Stimulated activated CD4-positive, alpha-beta T cell treated with anti-CD3 and anti-CD28 coated beads, Interleukin-1b, Interleukin-23, amount 100 ng/mL, for 24 hours (primary cell): ENCODE measurements around the gene TCF7L2.

Experiments
- DNase-seq, 4 experiments: peaks; one replicate each; pipeline ENCODE4 v3.0.0-alpha.2; 2020; ENCODE audit warnings: low read depth in 4 of 4, low spot score in 1 of 4

TCF7L2 gene

DNA sequence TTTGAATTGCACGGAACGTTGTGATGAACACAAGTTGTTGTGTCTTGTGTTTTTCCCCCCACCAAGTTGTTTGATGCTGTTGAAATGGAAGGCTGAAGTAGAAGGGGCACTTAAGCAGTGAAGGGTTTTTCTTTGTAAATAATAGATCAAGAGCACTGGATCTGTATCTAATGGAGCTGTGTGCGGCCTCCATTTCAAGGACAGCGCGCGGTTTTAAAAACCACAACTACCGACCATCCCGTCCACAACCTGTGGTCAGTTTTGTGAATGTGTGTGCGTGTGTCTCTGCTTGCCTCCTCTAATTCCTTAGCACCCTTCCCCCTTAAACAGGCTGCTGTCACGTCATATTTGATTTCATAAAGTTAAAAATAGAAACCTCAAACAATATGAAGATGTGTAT lies 165.5 kb downstream of the TCF7L2 start:
- DNase-seq = no peak

DNA sequence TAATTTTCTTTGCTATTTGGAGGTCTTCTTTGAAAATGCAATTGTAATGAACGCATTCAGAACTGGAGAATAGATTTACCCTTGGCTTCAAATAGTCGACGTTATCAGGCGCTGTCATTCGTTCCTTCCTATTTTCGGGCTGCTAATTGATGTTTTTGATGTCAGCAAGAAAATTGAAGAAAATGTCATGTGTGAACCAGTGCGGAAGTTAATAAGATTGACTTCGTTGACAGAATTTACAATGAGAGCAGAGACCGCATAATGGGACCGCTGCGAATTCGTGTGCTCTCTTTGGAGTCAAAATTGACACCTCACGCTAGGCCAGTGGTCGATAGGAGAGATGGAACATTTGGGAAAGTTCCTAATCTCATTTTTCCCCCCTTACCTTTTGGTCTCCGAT lies 168.8 kb downstream of the TCF7L2 start:
- DNase-seq = no peak

DNA sequence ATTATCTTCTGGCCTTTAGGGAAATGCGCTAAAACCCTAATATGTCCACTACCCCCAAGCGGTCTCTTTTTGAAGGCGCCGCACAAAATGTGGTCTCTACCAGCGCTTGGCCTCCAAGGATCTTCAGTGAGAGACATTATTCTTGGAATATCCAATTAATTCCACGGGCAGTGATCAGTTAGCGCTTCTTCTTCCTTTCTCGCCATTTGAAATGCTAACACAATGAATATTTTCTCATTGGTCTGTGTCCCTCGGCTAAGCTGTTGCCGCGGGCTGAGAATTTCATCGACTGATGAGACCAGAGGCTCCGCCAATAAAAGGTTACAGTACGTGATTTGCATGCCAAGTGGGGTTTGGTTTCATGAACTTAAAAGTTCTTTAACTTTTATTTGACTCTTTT lies 169.8 kb downstream of the TCF7L2 start:
- no peak for DNase-seq

DNA sequence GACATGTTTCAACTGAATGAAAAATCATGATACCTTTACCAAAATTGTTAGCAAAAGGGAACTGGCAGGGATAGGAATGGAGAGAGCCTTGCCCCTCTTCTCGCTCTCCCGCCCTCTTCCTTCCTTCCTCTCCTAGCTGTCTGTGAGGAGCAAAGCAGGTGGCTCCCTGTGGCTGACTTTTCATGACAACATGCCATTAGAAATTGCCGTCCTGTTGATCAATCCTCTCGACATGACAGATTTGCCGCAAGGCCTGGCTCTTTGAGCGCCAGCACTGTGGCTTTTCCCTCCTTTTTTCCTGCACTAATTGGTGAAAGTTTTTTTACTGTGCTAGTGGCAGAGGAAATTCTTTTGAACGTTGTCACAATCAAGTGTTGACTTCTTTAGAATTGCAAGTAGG lies 171.1 kb downstream of the TCF7L2 start:
- DNase-seq = no peak

DNA sequence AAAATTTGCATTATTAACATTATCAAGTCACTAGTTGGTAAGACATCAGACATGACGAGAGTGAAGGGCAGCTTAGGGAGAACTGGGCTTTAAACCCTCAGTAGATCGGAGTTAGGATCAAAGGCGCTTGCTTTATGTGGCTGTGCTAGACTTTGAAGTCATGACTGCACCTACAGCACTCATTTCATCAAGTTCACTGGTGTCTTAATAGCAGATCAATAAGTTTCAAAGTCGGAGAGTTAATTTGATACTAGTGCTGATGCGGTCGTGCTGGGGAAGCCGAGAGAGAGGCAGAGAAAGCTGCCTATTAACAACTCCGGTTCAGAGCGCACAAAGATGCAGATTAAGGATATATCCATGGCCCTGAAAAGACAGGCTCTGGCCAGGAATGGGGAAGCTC lies 172.9 kb downstream of the TCF7L2 start:
- DNase-seq = no peak

DNA sequence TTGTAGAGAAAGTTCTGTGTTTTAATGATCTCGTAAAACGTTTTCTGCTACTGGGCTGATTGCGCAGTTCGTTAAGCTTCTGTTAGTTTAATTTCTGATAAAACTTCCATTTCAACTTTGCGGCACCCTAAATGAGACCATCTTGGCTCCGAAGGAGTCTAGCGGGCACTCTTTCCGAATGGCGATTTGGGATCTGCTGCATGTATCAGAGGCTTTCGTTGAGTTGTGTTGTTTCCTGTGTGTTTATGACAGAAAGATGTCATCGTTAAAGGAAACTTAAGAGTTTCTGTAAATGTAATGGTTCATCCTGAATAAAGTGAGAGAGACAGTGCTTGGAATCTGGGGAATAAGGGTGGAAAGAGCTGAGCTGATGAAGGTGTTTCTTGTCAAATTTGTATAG lies 174.7 kb downstream of the TCF7L2 start:
- no peak for DNase-seq

DNA sequence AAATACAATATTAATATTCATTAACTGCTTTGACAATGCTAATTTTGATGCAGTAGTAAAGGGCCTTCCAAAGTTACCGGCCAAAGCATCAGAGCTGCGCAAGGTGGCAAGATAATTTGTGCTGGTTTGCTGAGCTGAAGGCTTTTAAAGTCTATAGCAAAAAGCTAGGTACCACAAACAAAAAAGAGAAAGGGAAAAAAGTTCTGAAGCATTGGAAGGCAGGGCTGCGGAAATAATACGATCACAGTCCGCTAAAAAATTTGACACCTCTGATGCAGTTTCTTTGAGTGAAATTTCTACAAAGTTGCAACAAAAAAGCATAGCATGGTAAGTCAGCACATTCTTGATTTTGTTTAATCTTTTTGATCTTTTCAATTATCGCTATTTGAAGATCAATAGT lies 175.6 kb downstream of the TCF7L2 start:
- no peak for DNase-seq

DNA sequence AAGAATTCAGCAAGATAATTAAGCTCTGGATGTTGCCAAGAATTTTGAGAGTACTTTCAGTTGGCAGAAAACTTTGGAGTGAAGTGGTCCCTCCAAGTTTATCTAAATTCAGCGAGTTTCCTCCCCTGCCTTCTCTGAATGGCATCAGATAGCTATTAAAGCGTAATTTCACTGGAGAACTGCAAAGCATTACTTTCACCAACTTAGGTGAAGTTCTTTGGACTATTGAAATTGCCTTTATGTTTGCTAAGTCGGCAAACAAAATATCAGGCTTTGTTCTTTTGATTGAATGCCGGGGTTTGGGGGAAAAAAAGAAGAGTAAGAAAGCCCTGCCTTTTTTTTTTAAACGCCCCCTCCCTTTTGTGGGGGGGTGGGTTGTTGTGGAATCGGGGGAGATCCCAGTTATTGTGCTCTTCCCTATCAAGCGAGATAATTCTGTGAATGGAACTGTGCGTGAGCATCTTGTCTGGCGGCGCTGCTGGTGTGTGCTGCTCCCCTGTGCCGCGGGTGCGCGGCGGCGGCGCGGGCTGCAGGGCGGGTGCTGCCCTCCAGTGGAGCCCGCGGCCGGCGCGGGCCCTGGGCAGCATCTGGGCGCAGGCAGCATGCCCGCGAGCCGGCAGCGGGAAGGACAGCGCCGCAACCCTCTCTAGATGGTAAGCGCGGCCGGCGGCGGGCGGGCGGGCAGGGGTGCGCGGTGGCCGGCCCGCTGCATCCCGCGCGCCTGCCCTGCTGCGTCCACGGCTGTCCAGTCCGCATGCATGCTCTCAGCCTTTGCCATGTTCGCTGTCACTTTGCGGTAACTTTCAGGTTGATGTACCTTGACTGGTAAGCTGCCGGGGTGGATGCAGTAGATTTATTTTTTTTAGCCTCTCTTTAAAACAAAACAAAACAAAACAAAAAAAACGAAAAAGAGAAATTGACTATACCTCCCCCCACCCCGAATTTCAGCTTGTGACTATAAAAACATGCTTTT lies 176.5 kb downstream of the TCF7L2 start:
- peak in 2 of 4 experiments; percentile 20 to 25 for DNase-seq

DNA sequence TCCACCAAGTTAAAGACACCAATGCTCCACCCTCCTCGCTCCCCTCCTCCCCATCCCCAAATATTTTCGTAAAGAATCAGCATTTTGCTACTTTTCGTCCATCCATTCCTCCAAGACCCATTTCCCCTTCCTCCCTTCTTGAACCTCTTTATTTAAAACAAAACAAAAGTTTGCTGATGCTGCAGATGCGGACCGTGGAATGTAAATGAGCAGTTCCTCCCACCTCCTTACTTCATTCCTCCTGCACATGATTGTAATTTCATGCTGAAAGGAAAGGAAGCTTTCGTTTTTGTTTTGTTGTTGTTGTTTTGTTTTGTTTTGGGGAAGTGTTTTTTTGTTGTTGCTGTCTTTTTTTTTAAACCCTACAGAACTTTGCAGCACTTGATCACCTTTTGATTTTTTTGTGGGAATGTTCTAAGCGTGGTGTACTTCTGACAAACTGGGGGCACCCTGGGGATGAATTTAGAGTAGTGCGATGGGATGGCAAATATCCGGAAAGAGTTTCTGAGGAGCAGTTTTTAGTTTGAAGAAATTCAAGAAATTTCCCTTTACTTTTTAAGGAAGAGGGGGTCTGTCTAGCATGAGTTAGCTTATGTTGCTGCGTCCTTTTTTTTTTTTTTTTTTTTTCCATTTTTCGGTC lies 177.3 kb downstream of the TCF7L2 start:
- DNase-seq = no peak

DNA sequence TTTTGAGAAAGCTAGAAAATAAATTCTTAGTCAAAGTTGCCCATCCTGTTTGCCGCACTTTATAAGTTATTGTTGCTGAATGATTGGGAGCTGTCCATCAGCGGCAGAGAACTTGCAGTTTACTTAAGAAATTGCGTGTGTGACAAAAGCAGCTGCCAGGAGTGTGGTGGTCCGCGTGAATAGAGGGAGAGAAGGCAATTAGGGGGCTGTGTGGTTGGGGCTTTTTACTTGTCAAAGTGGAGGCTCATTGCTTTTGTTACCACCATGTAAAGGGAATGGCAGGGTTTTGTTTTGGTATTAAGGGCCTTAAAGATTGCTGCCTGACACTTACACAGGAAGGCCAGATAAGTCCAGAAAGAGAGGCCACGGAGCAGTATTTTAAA lies 177.8 kb downstream of the TCF7L2 start:
- DNase-seq = no peak

DNA sequence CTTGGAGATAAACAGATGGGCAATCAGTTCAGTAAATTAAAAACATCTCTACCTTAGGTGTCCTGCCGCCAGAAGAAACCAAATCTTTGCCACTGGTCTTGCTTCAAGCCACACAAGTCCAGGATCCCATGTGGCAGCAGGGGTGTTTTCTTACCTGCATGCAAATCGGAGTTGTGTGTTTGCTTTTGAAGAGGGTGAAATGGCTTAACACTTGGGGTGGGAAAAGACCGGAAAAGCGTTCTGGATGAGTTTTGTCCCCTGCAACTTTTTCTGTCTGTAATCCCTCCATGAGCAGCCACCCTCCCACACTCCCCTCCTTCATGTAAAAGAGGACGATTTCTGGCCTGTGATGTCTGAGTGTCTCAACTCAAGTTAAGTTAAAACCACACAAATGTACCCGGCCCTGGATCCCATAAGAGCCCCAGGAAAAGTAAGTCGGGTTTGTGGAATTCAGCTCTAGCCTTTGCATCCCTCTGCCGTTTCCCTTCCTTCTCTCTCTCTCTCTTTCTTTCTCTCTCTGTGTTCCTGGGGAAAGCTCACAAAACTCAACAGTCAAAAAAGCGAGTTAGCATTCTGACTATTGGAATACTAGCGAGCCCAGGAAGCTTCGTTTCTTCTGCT lies 178.5 kb downstream of the TCF7L2 start:
- DNase-seq = no peak

DNA sequence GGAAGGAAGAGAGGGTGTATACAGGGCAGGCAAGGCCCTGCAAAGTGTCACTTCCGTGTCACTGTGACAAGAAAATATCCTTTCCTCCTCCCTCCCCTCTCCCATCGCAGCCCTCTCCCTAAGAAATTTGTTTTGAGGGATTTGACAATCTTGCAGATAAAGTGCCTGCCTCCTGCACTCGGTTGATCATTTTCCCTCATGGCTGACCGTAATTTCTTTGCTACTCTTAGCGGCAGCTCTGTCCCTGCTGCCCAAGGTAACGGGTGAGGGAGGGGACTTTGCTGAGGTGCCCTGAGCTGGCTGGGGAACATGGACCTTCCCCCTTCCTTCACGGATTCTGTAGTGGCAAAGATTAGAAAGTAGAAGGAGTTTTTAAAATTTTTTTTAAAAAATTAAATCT lies 179.1 kb downstream of the TCF7L2 start:
- DNase-seq = no peak

DNA sequence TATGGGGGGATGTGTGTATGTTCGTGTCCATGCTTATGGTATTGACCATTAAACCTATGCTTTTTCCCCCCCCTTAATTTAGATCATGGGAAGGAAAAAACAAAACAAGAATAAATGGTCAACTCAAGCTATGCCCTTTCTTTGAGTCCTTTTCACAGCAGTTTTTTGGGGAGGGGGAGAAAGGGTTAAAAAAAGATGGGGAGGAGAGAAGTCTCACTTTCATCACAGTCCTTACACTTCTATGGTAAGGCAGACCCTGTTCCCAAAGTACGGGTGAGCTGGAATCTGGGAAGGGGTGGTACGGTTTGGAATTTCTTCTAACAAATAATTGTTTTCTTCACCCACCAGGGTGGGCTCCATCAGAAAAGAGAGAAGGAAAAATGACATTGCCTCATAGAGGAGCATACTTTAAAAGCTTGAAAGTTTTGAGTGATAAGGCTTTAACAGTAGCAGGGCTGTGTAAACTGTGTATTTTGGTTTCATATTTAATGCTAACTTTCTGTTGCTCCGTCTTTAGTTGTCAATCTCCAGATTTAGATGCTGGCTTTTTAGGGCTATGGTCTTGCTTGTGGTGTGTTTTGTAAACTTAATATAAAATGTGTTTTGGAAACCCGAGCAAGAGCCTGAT lies 180.1 kb downstream of the TCF7L2 start:
- DNase-seq = no peak

DNA sequence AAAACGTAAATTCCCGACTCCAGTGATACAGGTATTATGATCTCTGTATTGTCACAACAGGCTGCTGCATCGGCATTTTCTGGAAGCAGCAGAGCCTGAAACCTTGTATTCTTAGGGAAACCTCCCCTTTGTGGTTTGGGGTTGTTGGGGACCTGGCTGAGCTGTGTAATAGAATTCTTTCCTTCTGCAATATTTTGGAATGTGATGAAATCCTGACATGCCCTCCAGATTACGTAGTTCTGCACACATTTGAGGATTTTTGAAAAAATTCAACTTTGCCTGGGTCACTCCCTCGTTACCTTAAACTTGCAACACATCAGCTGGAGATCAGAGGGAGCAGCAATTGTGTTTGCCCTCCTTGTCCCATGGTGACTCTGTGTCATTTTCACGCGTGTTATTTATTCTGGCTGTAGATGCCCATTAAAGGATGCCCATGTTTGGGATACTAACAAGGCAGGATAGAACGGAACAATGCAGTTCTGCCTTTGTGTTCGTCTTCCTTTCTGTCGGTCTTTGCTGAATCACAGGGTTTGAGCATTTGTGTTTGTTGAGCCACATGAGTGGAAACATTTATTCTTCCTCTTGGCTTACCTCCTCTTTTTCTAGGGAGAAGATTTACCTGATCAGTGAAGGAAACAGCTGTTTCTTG lies 181.7 kb downstream of the TCF7L2 start:
- no peak for DNase-seq

DNA sequence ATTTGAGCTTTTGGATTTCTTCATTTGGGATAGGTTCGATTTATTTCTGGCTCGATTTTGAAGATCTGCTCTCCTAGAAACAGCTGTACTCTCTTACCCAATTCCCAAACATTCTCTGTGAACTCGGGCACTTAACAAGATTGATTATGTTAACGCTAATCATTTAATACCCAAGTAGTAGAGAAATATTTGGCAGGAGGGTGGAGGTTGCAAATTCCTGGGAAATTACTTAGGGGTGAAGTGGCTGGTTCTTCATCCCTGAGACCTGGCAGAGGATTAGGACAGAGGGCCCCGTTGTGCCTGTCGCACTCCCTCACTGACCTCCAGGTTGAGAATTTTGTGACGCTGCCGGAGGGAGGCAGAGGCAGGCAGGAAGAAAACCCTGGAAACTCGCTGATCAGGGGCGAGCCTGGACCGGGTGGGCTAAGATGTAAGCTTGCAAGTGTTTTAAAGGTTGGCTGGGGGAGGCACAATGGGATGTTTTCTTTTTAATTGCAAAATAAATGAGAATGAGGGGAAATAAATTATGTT lies 182.6 kb downstream of the TCF7L2 start:
- no peak for DNase-seq

DNA sequence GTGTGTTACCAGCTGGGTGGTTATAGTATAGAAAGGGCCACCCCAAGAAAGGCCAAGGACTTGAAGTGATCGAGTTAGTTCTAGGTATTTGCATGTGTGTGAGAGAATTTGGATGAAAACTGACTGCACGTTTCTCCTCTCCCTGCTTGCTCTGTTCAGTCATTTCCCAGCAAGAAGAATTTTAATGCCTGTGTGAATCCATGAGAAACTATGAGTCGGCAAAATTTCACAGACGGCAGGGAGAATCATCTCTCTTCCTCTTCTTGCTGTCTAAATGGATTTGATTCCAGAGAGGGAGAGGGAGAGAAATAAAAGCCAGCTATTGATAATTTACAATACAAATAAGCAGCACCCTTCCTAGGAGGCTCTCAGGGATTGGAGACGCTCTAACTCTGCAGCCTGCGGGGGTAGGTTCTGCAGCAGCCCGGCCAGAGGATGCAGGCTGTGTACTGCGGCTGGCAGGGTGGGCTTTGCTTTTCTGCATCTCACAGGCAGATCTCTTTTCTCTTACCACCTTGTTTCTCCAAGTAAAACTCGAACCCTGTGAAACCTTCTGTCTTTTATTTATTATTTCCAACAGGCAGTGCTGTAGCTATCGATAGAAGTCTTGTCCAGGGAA lies 183.6 kb downstream of the TCF7L2 start:
- no peak for DNase-seq

DNA sequence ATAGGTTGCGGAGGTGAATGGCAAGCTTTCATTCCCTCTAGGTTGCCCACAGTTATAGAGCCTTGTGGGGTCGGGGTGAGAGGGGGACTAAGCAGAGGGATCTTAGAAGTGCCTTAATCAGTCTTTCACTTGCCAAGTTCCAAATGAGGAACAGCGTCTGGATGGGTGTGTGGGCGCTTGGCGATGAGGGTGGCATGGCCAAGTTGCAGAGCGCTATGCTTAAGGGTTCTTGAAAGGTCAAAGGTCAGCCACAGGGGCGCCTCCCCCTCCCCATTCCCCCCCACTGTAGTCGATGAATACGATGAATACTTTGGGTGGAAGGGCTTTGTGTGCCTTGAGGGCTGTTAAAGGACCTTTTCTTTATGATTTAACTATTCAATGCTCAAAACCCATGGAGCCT lies 185.0 kb downstream of the TCF7L2 start:
- no peak for DNase-seq

DNA sequence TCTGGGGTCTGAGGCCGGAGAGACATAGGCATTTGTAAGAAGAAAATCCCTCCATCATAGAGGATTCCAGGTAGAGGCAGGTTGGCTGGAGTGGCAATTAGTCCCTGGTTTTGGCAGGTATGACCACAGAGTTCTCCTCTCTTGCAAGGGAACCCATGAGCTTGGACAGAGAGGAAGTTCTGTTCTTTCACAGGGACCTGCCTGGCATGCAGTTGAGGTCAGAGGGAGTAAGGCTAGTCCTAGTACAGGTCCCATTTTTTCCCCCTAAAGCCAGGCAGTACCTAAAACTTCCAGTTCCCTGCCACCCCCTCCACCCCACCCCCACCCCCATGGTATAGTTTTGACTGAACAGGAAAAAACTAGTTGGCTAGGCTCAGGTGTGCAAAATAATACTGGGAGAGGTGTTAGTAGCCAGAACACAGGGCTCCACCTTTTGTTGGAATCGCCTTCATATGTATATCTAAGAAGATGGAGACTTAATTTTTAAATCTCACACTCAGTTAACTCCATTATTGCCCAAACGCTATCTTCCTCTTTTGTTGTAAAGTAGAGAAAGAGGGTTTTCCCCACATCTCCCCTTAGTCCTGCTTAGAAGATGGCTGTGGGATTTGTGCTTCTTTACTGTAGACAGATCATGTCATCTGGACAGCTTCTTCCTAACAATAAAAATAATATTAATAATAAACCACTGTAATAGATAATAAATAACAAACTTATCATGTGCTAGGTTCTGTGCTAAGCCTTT lies 188.1 kb downstream of the TCF7L2 start:
- no peak for DNase-seq

DNA sequence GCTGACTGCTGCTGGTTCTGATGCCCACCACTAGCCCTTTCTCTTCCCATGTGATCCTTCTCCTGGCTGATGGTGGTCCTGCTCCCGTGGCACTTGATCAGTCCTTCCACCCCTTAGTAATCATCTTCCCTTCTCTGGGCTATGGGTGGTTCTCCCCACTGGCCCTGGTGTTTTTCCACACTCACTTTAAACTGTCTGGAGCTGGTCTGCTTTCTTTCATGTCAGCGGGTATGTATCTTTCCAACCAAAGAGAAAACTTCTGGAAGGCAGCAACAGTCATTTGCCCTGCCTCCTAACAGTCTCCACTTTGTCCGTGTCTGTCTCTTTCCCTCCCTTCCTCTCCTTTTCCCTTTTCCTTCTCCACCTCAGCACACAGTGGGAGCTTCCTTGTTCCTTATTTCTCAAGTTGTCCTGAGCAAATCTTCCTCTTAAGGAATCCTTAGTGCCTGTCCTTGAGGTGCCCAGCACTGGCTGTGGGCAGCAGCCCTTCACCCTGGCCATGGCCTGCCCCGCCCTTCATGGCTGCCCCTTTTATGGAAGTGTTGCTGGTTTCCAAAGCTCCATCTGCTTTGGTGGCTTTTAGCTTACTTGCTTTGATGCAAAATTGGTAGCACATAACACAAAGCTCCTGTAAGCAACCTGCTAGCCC lies 189.0 kb downstream of the TCF7L2 start:
- no peak for DNase-seq
